PC-3 (cell line): ENCODE measurements around the gene PCCA.

Experiments
- CTCF ChIP-seq: fragments of 300-600 bp; sonication (generic); conservative IDR thresholded peaks from 2 replicates; pipeline ENCODE4 v1.5.1; 2017; ENCODE audit warnings: antibody characterized with exemption, low read depth, mild to moderate bottlenecking, low read length
- EZH2 ChIP-seq: fragments of 300-600 bp; sonication (generic); IDR thresholded peaks from one replicate; pipeline ENCODE4 v1.6.1; 2017; ENCODE audit warnings: antibody characterized with exemption, mild to moderate bottlenecking, low read length; ENCODE audit not compliant: unreplicated experiment

GRCh38 chr13:100537951-100538462 is 449.1 kb downstream of the PCCA start:
- TF ChIP-seq CTCF, result no peak
- no peak for TF ChIP-seq EZH2
